T-helper 17 cell (primary cell): ENCODE measurements around the gene LILRA2. TPM values are rescaled to one million over a fixed set of nuclear protein-coding genes. Genes with fewer than 3 reads are reported as not detected.
"Not testable (repeated sequence)": the region's sequence is repeated elsewhere in the genome, so short reads cannot be mapped to it uniquely, and the experiment has no call there.

Source experiments
- ATAC-seq: fragments of 150-1000 bp; cut with Tn5 transposase; 2 replicates; pipeline ENCODE4 v1.10.0; 2021; ENCODE audit warnings: mild to moderate bottlenecking, moderate library complexity
- DNase-seq, 3 donors: peaks; one replicate each; pipeline versions ENCODE4 v3.0.0 to v3.0.0-alpha.2; 2020 to 2021
- H3K9me3 ChIP-seq: one replicate; pipeline ENCODE4 v1.7.0; 2013; ENCODE audit warnings: low read length, mild to moderate bottlenecking; ENCODE audit not compliant: control insufficient read depth, poor library complexity, severe bottlenecking
- H3K27ac Mint-ChIP-seq: one replicate; pipeline ENCODE4 v1.8.0; 2022; ENCODE audit warnings: mild to moderate bottlenecking, moderate library complexity, mixed read lengths
- H3K27me3 Mint-ChIP-seq: one replicate; pipeline ENCODE4 v1.8.0; 2022; ENCODE audit warnings: mixed read lengths
- H3K36me3 Mint-ChIP-seq: one replicate; pipeline ENCODE4 v1.8.0; 2022; ENCODE audit warnings: low read depth, mixed read lengths
- H3K4me1 Mint-ChIP-seq: one replicate; pipeline ENCODE4 v1.8.0; 2022; ENCODE audit warnings: mild to moderate bottlenecking, mixed read lengths
- H3K4me3 Mint-ChIP-seq: one replicate; pipeline ENCODE4 v1.8.0; 2022; ENCODE audit warnings: mild to moderate bottlenecking, moderate library complexity, mixed read lengths
- total RNA-seq, 4 donors: library from RNA in 2 of 4; stranded (reverse) in 2 of 4; gene quantifications; one replicate each; pipeline ENCODE4 v1.2.3 and lab custom pipeline; 2022 to 2026

LILRA2 gene
- total RNA-seq, 2 donors from 2014 or later = 0.68 to 3.3 TPM

- Mint-ChIP-seq H3K4me3 (no peak overlapping the region), H3K36me3 (no peaks in the 10 kb centered on the region), H3K27me3 (peaks cover 46% of the 10 kb centered on the region), H3K4me1 (peaks cover 6% of the 10 kb centered on the region), H3K27ac (no peak overlapping the region)
- DNase-seq = no peak
- no peak for ATAC-seq
- H3K9me3 ChIP-seq = no peaks in the 10 kb centered on the region
These were observed 1.0 kb downstream of the LILRA2 start for GRCh38 chr19:54574527-54575056.

- not testable (repeated sequence) for DNase-seq, H3K4me3 Mint-ChIP-seq, H3K36me3 Mint-ChIP-seq, H3K27ac Mint-ChIP-seq, H3K9me3 ChIP-seq, ATAC-seq, H3K4me1 Mint-ChIP-seq
- peaks cover 46% of the 10 kb centered on the region for H3K27me3 Mint-ChIP-seq
These were observed 1.6 kb downstream of the LILRA2 start for GRCh38 chr19:54575205-54575604.

- DNase-seq (no peak), ATAC-seq (no peak)
- H3K4me3 Mint-ChIP-seq = no peak overlapping the region
- peaks cover 37% of the 10 kb centered on the region for H3K27me3 Mint-ChIP-seq
- H3K36me3 Mint-ChIP-seq = no peaks in the 10 kb centered on the region
- H3K9me3 ChIP-seq = no peaks in the 10 kb centered on the region
- H3K27ac Mint-ChIP-seq = no peak overlapping the region
- peaks cover 6% of the 10 kb centered on the region for H3K4me1 Mint-ChIP-seq
These were observed 2.9 kb downstream of the LILRA2 start for GRCh38 chr19:54576411-54576976.

- no peak for DNase-seq
- Mint-ChIP-seq H3K27me3 (peaks cover 31% of the 10 kb centered on the region), H3K36me3 (no peaks in the 10 kb centered on the region), H3K27ac (no peak overlapping the region), H3K4me1 (peaks cover 5% of the 10 kb centered on the region), H3K4me3 (no peak overlapping the region)
- no peak for ATAC-seq
- no peaks in the 10 kb centered on the region for H3K9me3 ChIP-seq
These were observed 3.7 kb downstream of the LILRA2 start for GRCh38 chr19:54577334-54577733.

- not testable (repeated sequence) for H3K4me3 Mint-ChIP-seq, H3K4me1 Mint-ChIP-seq, H3K27ac Mint-ChIP-seq, ATAC-seq, H3K9me3 ChIP-seq, DNase-seq, H3K36me3 Mint-ChIP-seq
- H3K27me3 Mint-ChIP-seq = peaks cover 27% of the 10 kb centered on the region
These were observed 4.7 kb downstream of the LILRA2 start for GRCh38 chr19:54578268-54578667.

- no peak overlapping the region for H3K4me3 Mint-ChIP-seq
- peaks cover 31% of the 10 kb centered on the region for H3K27me3 Mint-ChIP-seq
- ATAC-seq = no peak
- H3K36me3 Mint-ChIP-seq = no peaks in the 10 kb centered on the region
- H3K4me1 Mint-ChIP-seq = no peaks in the 10 kb centered on the region
- no peaks in the 10 kb centered on the region for H3K9me3 ChIP-seq
- H3K27ac Mint-ChIP-seq = no peak overlapping the region
- no peak for DNase-seq
These were observed 12.8 kb downstream of the LILRA2 start for GRCh38 chr19:54586397-54586796.

GRCh38 chr19:54587026-54587425 is 13.4 kb downstream of the LILRA2 start:
- H3K27me3 Mint-ChIP-seq = peaks cover 31% of the 10 kb centered on the region
- DNase-seq (no peak), ATAC-seq (no peak)
- no peaks in the 10 kb centered on the region for H3K9me3 ChIP-seq
- H3K4me3 Mint-ChIP-seq = no peak overlapping the region
- no peaks in the 10 kb centered on the region for H3K4me1 Mint-ChIP-seq
- H3K36me3 Mint-ChIP-seq = no peaks in the 10 kb centered on the region
- no peak overlapping the region for H3K27ac Mint-ChIP-seq

GRCh38 chr19:54593445-54593844 is 19.9 kb downstream of the LILRA2 start, which contains the start of gene LILRA1:
TSS of gene LILRA1 (plus strand) at chr19:54593632. CDS start at chr19:54594245, 613 bp downstream.
- not testable (repeated sequence) for H3K4me1 Mint-ChIP-seq, H3K9me3 ChIP-seq, H3K27ac Mint-ChIP-seq, H3K36me3 Mint-ChIP-seq, DNase-seq
- H3K27me3 Mint-ChIP-seq = peaks cover 39% of the 10 kb centered on the region
- peak within 1 kb of the TSS; percentile 13 for H3K4me3 Mint-ChIP-seq
- ATAC-seq = peak; percentile 25

- H3K36me3 Mint-ChIP-seq, DNase-seq, ATAC-seq, H3K4me3 Mint-ChIP-seq, H3K4me1 Mint-ChIP-seq, H3K9me3 ChIP-seq, H3K27ac Mint-ChIP-seq: not testable (repeated sequence)
- peaks cover 39% of the 10 kb centered on the region for H3K27me3 Mint-ChIP-seq
These were observed 20.5 kb downstream of the LILRA2 start for GRCh38 chr19:54593931-54594626.

- Mint-ChIP-seq H3K4me3 (no peak overlapping the region), H3K36me3 (peaks cover 5% of the 10 kb centered on the region), H3K4me1 (no peaks in the 10 kb centered on the region), H3K27me3 (peaks cover 39% of the 10 kb centered on the region), H3K27ac (no peak overlapping the region)
- no peak for ATAC-seq
- H3K9me3 ChIP-seq = no peaks in the 10 kb centered on the region
- no peak for DNase-seq
These were observed 21.1 kb downstream of the LILRA2 start for GRCh38 chr19:54594737-54595136.

GRCh38 chr19:54595680-54596436 is 22.3 kb downstream of the LILRA2 start:
- not testable (repeated sequence) for H3K4me1 Mint-ChIP-seq, H3K4me3 Mint-ChIP-seq, H3K9me3 ChIP-seq, H3K27ac Mint-ChIP-seq, ATAC-seq, DNase-seq, H3K36me3 Mint-ChIP-seq
- H3K27me3 Mint-ChIP-seq = peaks cover 48% of the 10 kb centered on the region

GRCh38 chr19:54600212-54600611 is 26.6 kb downstream of the LILRA2 start:
- ATAC-seq (no peak), DNase-seq (no peak)
- H3K9me3 ChIP-seq = no peaks in the 10 kb centered on the region
- Mint-ChIP-seq H3K36me3 (peaks cover 2% of the 10 kb centered on the region), H3K4me3 (no peak overlapping the region), H3K27ac (no peak overlapping the region), H3K4me1 (no peaks in the 10 kb centered on the region), H3K27me3 (peaks cover 23% of the 10 kb centered on the region)

GRCh38 chr19:54606230-54606629 is 32.6 kb downstream of the LILRA2 start:
- Mint-ChIP-seq H3K27me3 (peaks cover 15% of the 10 kb centered on the region), H3K4me3 (no peak overlapping the region), H3K36me3 (peaks cover 4% of the 10 kb centered on the region), H3K4me1 (no peaks in the 10 kb centered on the region), H3K27ac (no peak overlapping the region)
- DNase-seq (no peak), ATAC-seq (no peak)
- H3K9me3 ChIP-seq = no peaks in the 10 kb centered on the region
